NB4 (cell line): ENCODE results near the gene IFT52.

Experiments used
- CTCF ChIP-seq: IDR thresholded peaks from one replicate; pipeline ENCODE4 v1.5.1; 2012; ENCODE audit warnings: low read depth, low read length
- MAX ChIP-seq: IDR thresholded peaks from 2 replicates; pipeline ENCODE4 v1.6.1; 2011; ENCODE audit warnings: low read depth, low read length
- MYC ChIP-seq: IDR thresholded peaks from 2 replicates; pipeline ENCODE4 v1.6.1; 2011; ENCODE audit warnings: low read depth, low read length
- POLR2A ChIP-seq: IDR thresholded peaks from 2 replicates; pipeline ENCODE4 v1.6.1; 2011; ENCODE audit warnings: mild to moderate bottlenecking; ENCODE audit not compliant: insufficient read length; ENCODE audit errors: extremely low read depth

GRCh38 chr20:43568706-43569105, 22.0 kb upstream of the IFT52 start:
- TF ChIP-seq POLR2A (no peak), CTCF (no peak), MAX (no peak), MYC (no peak)
